Hematopoietic multipotent progenitor cell treated with erythropoietin and hydrocortisone succinate and interleukin-3 and kit ligand, for 6 days (in vitro differentiated cells): ENCODE data around the gene PAOX.
A peak's percentile ranks its signal among the peaks of the same experiment; 100 is the strongest.

Experiments used
- DNase-seq: peaks from one replicate; pipeline ENCODE4 v3.0.0-alpha.2; 2015

The PAOX gene

DNA sequence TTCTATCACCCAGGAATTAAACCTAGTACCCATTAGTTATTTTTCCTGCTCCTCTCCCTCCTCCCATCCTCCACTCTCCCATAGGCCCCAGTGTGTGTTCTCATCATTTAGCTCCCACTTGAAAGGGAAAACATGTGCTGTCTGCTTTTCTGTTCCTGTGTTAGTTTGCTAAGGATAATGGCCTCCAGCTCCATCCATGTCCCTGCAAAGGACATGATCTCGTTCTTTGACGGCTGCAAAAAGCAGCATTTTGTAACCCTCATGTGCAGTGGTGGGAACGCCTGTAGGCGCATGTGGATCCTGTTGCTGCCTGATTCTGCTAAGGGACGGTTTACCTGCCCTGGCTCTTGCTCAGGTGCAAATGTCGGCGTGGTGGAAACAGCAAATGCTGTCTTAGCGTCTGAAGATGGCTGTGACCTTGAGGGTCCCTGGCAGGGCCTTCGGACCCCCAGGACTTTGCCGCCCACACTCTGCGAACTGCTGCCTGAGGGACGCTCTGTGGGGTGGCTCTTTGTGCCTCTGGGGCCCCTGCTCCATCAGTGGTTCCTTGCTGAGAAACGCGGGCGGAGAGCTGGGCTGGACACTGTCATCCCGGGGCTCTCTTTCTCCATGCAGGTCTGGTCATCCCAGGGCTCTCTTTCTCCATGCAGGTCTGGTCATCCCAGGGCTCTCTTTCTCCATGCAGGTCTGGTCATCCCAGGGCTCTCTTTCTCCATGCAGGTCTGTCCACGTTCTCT lies 9.3 kb downstream of the PAOX start:
- peak; percentile 57 for DNase-seq

DNA sequence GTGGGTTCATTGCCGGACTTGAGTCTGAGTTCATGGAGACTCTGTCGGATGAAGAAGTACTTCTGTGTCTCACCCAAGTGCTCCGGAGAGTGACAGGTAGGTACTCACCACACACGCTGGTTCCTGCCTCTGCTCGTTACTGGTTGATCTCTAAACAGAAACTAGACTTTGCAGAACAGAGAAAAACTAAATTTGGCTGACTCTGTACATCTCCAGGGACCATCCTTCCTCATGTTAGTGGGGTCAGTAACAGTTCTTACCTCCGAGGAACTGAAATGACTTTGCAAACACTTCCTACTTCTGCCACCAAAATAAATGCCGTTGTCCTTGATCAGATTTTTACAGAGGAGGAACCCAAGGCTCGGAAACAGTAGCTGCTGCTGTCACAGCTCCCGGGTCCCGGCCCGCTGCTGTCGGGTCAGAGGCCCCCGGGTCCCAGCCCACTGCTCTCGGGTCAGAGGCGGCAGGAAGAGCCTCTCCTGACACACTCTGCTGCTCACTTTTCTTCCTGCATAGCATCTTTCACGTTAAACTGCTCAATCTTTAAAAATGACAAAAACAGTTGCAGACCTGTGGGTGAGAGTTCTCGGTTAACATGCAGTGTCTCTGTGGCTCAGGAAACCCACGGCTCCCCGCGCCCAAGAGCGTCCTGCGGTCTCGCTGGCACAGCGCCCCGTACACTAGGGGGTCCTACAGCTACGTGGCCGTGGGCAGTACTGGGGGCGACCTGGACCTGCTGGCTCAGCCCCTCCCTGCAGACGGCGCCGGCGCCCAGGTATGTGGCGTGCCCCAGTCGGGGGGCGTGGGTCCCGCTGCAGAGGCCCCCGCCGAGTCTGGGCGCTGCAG lies 10.1 kb downstream of the PAOX start:
- DNase-seq = peak; percentile 51

DNA sequence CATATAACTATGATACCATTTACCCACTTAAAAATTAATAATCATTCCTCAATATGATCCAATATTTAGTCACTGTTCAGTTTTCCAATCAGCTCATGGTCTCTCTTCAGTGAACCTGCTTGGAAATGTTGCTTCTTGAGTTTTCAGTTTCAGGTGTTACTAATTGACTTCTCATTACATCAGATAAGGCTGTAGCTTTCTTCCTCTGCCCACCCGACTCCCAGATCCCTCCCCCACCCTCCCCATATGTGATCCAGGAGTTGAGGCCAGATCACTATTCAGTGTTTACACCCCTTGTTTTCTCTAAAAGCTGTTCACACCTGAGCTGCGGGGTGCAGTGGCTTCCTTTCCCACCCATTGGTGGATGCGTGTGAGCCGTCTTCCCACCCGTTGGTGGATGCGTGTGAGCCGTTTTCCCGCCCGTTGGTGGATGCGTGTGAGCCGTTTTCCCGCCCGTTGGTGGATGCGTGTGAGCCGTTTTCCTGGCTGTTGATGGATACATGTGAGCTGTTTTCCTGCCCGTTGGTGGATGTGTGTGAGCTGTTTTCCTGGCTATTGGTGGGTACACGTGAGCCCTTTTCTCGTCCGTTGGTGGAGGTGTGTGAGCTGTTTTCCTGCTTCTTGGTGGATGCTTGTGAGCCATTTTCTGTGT lies 11.7 kb downstream of the PAOX start:
- no peak for DNase-seq

DNA sequence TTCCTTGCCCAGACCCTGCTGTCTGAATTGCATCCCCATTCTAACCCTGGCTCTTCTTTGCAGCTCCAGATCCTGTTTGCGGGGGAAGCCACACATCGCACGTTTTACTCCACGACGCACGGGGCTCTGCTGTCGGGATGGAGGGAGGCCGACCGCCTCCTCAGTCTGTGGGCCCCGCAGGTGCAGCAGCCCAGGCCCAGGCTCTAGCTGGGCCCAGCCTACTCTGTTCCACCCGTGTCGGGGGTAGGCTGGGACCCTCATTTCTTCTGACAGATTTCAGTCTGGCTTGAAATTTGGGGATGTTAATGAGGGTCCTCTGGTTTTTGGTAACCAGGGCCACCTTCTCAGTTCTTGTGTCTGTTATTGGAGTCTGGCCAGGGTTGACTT lies 12.2 kb downstream of the PAOX start:
- DNase-seq = no peak

DNA sequence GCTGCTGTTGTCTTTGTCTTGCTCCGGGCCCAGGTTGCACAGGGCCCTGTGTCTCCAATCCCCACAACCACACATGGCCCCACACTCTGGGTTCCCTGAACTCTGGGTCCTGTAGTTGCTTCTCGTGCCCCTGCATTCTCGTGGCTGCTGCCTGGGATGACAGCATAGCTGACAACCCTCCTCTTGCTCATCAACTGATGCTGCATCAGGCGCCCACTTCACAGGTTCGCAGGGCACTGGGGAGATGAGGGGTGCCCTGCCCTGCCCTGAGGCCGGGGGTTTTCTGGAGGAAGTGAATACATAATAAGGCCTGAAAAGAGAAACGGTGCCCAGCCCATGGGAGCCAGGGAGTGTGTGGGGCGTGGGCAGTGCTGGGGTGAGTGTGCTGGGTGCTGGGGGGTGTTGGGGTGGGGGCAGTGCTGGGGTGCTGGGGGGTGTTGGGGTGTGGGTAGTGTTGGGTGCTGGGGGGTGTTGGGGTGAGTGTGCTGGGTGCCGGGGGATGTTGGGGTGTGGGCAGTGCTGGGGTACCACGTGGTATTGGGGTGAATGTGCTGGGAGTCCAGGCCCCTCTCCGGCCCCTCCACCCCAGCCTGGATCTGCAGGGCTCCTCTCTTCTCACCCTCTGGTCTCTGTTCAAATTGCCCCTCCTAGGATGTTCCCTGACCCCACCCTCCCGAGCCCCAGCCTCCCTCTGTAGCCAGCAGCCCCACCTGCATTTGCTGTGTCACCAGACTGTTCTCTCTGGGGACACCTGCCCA lies 12.9 kb downstream of the PAOX start:
- DNase-seq = no peak

DNA sequence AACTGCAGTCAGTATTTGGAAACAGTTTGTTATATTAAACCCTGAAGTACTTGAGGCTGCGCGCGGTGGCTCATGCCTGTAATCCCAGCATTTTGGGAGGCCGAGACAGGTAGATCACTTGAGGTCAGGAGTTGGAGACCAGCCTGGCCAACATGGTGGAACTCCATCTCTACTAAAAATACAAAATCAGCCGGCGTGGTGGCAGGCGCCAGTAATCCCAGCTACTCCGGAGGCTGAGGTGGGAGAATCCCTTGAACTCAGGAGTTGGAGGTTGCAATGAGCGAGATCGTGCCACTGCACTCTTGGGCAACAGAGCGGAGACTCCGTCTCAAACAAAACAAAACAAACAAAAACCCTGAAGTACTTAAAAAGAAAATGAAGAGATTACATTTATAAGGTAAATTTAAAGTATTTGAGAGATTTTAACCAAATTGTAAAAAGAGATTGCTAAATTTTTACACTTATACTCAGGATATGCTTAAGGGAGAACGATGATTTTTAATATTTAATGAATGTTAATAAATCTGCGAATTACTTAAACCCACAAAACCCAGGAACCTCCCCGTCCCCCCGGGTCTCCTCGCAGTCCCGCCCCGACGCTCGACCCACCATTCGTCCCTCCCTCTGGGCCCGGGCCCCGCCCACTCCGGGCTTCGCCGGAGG lies 14.5 kb downstream of the PAOX start:
- no peak for DNase-seq

DNA sequence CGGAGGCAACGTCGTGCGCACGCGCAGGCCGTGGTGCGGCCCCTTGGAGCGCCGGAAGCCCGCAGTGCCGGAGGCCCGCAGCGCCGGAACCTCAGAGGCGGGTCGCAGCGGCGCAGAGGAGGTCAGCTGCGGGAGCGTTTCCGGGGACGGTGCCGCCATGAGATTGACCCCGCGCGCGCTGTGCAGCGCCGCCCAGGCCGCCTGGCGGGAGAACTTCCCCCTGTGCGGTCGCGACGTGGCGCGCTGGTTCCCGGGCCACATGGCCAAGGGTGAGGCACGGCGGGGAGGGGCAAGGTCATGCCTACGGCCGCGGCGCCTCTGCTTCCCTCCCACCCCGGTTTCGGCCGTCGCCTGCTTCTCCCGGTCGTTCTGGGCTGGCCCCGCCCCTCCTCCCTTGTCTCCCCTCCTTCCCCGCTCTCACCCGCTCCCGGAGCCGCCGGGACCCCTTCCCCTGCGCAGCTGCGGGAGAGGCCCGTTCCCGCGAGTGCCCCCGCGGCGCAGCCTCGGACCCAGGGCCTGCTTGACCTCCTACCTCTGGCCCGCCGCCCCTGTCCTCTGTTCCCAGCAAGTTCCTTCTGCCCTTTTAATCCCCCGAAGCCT lies 15.1 kb downstream of the PAOX start, which contains the start of gene MTG1:
Gene MTG1 (plus strand): TSS at position 94 of the 600 bp plus-strand sequence. CDS start 64 bp downstream, at position 158.
- peak; percentile 96 for DNase-seq

DNA sequence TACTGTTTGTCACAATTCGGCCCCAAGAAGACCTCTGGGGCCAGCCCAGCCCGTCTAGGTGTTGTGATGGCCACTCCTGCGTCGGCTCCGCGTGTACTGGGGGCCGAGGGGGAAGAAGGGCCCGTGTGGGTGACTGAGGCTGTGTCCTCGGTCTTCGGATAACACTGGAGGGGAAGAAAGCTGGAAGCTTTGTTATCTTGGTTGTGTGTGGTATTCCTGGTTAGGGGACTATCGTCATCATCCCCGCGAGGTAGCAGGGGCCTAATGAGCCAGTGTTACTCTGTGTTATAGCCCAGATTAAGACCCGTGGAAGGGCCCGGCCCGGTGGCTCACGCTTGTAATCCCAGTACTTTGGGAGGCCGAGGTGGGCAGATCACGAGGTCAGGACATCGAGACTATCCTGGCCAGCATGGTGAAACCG lies 15.7 kb downstream of the PAOX start:
- peak; percentile 36 for DNase-seq

DNA sequence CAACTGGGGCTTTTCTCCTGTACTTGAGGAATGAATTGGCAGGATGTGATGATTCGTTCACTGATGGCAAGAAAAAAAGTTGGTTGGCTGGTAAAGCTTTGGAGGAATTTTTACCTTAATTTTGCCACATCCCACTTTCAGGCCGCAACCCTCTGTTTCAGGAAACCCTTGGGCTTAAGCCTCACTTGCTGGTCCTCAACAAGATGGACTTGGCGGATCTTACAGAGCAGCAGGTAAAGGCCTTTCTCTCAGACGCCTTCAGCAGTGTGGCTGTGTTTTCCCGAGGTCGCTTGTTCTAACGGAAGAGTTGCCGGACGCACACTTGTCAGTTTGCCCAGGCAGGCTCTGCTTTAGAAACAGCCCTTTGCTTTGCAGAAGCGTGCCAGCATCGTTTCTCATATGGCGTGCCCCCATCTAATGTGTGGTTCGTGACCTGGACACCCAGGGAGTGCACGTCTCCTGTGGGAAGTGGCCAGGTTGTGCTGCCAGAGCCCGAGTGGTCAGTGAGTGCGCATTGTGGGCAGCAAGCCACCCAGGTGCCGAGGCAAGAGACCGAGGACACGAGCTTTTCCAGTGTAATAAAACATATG lies 17.1 kb downstream of the PAOX start:
- DNase-seq = no peak

DNA sequence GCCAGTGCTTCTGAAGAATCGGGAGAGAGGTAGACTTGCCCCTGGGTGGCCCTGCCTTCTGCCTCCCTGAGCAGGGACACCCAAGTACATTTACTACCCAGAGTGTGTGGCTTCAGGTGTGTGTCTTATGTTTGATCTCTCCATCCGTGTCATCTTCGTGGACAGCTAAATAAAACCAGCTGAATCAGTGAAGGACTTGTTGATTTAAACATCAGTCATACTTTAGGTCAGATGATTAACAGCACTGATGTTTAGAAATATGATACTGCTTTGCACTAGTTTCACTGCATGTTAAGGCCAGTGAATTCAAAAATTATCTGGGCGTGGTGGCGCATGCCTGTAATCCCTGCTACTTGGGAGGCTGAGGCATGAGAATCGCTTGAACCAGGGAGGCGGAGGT lies 18.9 kb downstream of the PAOX start:
- DNase-seq = no peak

DNA sequence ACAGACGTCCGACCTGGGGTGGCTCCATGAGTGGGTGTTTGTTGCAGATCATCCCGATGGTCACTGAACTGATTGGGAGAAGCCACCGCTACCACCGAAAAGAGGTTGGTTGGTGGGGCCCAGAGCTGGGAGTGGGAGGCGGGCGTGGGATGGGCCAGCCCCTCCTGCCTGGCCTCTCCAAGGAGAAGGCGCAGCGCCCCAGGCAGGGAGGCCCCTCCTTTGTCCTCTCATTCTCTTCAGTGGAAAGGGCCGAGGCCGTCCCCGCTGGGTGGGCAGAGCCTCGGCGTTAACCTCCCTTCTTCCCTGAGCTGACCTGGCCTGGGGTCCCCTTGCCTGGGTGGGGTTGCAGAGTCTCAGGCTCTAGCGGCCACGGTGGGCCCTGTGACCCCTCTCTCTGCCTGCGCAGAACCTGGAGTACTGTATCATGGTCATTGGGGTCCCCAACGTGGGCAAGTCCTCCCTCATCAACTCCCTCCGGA lies 20.1 kb downstream of the PAOX start:
- no peak for DNase-seq

DNA sequence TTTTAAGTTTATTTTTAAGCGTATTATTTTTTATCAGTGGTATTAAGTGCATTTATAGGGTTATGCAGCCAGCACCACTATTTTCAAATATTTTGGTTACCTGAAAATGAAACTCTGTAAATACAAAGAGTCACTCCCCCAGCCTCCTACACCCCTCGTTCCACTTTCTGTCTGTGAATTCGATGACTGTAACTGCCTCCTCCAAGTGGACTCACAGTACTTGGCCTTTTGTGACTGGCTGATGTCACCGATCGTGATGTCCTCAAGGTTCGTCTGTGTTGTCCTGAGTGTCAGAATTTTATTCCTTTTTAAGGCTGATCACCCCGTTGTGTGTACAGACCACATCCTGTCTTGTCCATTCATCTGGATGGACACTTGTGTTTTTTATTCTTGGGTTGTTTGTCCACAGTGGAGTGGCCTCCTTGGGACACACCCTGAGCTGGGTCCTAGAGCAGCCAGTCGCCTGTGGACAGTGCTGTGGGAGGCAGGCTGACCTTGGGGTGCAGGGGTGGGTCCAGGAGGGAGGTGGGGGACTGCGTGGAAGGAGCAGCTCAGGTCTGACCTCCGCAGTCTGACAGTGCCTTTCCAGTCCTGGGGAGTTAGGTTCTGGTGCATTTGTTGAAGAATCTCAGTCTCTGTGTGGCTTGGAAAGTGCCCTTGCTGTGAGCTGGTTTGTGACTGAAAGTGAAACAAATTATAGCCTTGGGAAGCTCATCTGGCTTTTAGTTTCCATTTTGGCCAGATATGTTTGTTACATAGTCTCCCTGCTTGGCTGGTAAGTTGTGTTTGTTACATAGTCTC lies 21.8 kb downstream of the PAOX start:
- no peak for DNase-seq

DNA sequence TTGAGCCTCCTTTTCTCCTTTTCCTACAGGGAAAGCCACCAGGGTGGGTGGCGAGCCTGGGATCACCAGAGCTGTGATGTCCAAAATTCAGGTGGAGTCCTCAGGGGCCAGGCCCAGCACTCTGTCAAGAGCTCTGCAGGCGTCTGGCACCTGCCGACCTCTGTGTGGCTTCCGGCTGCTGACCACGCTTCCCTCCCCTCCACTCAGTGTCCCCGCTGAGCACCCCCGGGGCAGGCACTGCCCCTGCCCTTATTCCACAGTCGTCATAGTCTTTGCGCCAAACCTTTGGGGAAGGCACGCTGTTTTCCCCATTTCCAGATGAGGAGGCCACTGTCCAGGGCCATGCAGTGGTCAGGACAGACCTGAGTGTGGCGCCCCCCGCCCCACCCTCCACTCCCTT lies 22.4 kb downstream of the PAOX start:
- no peak for DNase-seq

DNA sequence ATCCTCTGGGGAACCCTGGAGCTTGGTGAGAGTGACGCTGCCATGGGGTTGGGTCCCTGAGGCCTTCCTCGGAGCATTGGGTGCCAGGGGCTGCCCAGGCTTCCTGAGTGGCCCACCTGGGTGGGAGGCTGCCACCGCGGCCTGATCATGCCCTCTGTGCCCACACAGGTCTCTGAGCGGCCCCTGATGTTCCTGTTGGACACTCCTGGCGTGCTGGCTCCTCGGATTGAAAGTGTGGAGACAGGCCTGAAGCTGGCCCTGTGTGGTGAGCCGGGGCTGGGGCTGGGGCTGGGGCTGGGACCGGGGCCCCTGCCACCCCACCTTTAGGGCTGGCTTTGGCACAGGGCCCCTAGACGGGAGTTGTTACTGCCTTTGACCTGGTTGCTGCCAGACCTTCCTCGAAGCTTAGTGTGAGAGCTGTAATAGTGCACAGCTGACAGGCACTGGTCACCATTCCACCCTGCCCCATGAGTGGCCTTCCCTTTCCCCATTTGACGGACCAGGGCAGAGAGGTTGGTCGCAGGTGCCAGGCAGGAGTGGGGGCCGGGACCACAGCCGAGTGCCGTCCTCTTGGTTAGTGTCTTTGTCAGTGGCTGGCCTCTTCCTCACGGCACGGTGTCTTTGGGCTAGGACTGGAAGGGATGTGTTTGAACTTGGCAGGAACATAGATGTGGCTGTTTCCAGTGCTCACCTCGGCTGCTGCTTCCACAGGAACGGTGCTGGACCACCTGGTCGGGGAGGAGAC lies 23.1 kb downstream of the PAOX start:
- DNase-seq = no peak

DNA sequence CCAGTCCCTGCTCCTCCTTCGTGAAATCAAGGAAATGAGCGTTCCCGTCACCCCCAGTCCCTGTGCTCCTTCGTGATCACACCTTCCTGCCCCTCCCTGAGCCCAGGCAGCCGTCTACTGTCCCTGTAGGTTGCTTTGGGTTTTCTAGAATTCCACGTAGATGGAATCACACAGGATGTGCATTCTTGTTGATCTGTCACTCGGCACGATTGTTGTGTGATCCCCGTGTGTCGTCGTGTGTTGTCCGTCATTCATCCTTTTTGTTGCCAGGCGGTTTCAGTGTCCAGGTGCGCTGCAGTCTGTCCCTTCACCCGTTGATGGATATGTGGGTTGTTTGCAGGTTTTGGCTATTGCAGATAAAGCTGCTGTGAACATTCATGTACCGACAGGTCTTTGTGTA lies 24.3 kb downstream of the PAOX start:
- no peak for DNase-seq

DNA sequence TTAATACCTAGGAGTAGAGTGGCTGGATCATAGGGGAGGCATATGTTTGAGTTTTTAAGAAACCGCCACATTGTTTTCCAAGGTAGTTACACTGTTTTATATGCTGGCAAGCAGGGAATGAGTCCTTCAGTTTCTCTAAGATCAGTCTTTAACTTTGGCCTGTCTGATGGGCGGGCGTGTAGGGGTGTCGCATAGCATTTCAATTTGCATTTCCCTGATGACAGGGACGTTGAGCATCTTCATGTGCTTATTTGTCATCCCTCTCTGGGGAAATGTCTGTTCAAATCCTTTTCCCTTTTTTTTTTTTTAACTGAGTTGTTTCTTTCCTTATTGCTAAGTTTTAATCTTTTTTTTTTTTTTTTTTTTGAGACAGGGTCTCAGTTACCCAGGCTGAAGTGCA lies 24.7 kb downstream of the PAOX start:
- DNase-seq = no peak

DNA sequence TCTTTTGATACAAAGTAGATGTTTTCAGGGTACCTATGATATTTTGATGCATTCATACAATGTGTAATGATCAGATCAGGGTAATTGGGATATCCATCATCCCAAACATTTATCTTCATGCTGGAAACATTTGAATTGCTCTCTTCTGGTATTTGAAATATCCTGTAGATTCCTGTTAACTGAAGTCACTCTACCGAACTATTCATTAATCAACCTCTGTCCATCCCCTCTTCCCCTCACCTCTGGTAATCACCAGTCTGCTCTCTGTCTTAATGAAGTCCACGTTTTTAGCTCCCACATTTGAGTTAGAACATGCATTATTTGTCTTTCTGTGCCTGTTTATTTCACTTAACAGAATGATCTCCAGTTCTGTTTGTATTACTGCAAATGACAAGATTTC lies 26.2 kb downstream of the PAOX start:
- DNase-seq = no peak

DNA sequence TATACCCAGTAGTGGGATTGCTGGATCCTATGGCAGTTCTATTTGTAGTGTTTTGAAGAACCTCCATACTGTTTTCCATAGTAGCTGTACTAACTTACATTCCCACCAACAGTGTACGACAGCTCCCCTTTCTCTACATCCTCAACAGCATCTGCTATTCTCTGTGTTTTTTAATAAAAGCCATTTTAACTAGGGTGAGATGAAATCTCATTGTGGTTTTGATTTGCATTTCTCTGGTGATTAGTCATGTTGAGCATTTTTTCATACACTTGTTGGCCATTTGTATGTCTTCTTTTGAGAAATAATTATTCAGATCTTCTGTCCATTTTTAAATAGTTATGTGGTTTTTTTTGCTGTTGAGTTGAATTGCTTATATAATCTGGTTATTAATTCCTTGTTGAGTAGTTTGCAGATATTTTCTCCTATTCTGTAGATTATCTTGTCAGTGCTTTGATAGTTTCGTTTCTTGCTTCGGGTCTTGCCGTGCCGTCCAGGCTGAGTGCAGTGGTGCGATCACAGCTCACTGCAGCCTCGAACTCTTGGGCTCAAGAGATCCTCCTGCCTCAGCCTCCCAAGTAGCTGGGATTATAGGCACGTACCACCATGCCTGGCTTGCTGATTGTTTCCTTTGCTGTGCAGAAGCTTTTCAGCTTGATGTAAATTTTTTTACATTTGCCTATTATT lies 26.9 kb downstream of the PAOX start:
- no peak for DNase-seq
